ENCODE measurements around the gene TNIK.

TNIK gene

DNA sequence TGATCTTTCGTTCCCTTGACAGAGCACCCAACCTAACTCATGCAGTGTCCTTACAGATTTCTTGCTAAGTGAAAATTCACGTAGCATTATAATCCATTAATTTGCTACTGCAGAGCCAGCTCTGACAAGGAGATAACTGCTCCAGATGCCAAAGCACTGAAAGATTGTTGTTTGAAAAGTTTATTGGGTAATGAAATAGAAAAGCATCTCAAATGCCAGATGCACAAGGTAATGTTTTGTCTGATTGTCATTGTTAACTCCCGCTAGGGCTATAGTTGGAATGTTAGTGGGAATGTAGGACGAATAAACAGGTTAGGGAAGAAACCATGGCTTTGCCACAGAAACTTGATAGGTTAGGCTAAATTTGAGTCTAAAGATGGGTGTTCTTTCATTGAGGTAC is 413.4 kb downstream of the TNIK start:
- DNase-seq (ENCODE audit: low read depth, low spot score): no peak

DNA sequence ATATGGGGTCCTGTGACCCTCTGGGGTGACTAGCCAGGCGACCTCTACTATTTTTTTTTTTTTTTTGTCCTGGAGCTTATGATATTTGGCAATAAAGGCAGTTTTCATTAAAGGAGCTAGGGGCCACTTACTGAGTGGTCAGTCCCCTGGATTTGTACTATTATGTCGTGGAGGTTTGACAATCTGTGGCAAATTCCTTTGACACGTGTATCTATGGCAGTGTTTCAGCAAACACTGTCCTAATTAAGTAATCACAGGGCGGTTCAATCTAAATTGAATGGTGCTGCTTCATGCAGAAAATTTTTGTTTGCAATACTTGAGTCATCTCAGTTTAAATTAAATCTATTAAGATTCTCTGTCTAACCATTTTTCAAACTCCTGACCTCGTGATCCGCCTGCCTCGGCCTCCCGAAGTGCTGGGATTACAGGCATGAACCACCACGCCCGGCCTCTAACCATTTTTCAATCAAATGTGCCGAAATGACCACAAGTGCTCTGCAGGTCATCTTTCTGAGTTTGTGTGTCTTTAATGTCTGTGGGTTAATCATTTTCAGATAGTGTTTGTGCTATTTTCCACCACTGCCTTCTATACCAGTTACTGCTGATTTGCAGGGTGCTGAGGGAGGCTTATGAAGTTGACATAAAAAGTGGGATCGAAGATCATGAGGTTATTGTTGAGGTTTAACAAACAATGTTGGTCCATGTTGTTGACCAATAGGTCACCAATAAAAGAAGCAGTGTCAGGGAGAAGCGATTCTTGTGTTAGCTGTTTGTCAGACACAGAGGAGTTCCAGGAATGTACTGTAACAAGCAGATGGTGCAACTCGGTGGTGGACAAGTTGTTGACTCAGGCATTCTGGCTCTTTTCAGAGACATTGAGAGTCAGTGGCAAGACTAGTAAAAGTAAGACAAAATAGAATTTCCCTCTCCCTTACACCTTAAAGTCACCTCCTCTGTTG is 415.1 kb downstream of the TNIK start:
- DNase-seq (ENCODE audit: low read depth, low spot score): no peak

DNA sequence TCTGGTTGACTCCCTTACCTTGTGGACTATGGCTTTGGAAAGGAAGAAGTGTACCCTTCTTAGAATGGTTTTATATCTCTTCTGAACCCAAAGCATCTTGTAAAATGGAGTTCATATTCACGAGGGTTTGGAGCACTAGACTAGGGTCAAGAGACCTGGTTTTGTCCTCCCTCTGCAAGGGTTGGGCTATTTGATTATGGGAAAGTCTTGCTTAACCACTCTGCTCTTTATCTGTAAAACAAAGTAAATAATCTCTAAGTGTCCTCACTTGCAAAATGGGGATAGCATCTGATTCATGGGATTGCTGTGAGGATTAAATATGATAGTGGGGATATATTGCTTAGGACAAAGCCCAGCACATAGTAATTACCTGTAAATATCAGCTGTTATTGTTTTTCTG is 415.8 kb downstream of the TNIK start:
- DNase-seq (ENCODE audit: low read depth, low spot score): no peak

DNA sequence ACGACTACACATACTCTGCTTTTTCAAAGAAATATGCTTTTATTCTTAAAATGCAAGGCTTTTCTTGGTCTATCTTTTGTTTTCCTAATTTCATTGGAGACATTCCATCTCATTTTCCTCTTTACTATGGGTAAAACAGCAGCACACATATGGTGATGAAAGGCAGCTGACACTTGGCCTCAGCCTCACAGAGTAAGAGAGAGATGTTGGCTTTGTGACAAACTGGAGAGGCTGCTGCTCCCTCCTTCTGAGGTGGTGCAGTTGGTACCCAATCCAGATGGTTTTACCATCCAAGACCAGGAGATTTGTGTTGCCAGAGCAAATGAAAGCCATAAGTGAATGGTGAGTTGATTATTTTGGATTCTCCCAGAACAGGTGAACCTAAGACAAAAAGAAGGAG is 420.5 kb downstream of the TNIK start:
- no peak for DNase-seq (ENCODE audit: low read depth, low spot score)

DNA sequence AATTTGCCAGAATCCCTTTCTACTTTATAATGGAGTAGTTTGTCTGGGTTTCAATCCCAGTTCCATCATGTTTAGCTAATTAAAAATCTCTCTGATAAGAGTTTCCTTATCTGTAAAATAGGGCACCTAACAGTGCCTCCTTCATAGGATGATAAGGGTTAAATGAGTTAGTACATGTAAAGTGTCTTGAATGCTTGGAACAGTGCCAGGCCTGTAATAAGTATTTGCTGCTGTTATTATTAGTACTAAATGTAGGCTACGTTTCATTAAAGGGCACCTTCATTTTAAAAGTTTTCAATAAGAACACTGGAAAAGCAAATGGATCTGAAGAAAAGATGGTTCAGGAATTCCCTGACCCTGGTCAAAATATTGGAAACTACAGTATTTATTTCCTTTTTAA is 421.9 kb downstream of the TNIK start:
- no peak for DNase-seq (ENCODE audit: low read depth, low spot score)

DNA sequence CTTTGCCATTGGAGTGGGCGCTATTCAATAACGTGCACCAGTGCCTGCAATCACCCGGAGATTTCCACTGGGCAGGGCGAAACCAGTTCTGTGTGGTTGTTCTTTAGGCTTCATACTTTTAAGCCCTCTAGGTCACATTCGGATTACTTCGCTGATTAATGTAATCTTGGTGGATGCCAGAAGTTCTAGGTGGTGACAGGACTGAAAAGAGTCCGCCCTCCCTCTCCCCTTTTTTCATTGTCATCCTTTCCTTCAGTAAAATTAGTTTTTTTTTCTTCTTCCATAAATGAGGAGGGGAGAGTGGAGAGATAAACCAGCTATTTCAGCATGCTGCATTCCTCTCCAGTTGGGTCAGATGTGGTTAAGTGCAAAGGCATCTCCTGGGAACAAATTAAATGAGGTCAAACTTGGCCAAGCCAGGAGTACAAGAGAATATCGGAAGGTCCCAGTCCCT is 431.4 kb downstream of the TNIK start:
- no peak for DNase-seq (ENCODE audit: low read depth, low spot score)

DNA sequence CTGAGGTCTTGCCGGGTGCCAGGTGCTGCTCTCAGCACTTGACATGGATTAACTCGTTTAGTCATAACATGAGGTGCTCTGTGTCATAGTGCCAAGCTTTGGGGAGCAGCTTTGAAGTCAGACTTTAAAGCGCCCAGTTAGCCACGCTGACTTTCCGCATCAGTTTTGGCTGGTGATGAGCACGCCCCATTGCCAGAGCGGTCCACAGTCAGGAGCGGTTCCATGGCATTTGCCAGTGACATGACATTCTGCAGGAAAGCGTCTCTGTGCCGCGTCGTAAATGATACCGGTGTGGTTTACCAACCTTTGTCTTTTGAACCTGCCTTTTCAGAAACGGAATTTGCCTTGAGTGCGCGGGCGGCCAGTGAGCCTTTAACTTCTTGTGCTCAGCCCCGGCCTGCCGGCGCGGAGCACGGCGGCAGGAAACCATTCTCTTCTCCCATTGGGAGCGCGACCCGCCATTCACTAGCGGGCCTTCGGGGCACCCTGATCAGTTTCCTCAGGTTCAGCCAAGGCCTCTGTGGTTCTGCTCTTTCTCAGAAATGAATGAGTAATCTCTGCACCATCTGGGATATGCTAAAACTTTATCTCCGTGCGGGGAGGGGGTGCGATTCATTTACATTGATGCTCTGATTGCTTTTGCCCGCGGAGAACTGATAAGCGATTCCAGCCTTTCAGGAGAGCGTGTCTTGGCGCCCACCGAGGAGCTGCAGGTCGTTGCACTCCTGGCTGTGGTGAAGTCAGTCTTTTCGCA is 432.0 kb downstream of the TNIK start:
- DNase-seq (ENCODE audit: low read depth, low spot score): no peak

DNA sequence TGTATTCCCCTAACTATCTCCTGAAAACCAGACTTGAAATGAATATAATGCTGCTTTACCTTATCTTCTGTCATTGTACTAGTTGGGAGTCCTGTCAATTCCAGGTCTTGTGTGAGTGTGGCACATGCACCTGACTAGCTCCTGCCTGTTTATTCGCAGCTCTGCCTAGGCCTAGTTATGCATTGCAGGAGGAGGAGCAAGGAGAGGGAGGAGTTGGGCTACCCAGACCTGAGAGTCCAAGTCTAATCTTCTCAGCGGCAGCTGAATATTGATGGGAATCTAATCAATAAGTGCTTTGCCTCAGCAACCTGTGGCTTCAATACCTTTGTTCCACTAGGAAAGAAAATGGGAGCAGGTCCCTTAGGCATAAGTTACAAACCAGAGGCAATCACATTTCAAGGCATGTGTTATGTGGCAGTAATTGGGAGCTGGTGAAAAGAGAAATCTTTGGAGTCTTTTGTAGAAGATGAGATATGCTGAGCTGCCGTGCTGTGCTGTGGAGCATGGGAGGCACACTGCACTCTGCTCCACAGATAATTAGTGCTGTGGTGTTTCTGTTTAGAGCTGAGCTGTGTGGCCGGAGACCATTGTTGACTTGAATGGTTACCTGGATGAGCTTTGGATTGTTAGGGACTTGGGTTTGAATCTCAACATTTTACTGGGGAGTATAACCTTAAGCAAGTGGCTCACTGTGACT is 433.5 kb downstream of the TNIK start, which contains the start of gene SLC2A2:
Gene SLC2A2 (minus strand): TSS at position 124 of the 697 bp plus-strand sequence. CDS start 50 bp downstream, at position 74.
- DNase-seq (ENCODE audit: low read depth, low spot score): no peak

DNA sequence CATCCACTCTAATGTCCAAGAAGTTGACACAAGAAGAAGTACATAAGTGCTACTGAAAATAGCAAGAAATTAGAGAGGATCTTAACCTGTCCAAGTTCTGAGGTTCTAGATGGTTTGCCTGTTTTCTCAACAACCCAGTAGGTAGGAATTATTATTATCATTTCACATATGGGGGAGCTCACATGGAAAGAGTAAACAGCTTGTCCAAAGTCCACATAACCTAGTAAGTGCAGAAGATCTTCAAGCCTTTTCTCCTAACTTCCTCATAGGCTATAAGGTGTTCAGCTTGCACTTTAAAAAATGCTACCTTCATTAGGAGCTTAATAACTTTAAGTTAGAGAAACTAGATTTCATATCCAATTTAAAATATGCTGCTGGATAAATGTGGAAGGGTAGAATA is 436.6 kb downstream of the TNIK start:
- DNase-seq (ENCODE audit: low read depth, low spot score): no peak

DNA sequence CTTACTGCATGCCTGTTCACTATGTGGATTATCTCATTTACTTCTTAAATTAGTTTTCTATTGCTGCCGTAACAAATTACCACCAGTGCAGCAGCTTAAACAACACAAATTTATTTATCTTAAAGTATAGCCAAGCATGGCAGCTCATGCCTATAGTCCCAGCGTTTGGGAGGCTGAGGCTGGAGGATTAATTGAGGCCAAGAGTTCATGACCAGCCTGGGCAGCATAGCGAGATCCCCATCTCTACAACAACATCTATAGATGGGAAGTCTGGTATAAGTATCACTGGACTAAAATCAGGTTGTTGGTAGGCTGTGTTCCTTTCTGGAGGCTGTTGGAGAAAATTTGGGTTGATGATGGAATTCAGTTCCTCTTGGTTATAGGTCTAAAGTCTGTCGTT is 438.8 kb downstream of the TNIK start:
- no peak for DNase-seq (ENCODE audit: low read depth, low spot score)

DNA sequence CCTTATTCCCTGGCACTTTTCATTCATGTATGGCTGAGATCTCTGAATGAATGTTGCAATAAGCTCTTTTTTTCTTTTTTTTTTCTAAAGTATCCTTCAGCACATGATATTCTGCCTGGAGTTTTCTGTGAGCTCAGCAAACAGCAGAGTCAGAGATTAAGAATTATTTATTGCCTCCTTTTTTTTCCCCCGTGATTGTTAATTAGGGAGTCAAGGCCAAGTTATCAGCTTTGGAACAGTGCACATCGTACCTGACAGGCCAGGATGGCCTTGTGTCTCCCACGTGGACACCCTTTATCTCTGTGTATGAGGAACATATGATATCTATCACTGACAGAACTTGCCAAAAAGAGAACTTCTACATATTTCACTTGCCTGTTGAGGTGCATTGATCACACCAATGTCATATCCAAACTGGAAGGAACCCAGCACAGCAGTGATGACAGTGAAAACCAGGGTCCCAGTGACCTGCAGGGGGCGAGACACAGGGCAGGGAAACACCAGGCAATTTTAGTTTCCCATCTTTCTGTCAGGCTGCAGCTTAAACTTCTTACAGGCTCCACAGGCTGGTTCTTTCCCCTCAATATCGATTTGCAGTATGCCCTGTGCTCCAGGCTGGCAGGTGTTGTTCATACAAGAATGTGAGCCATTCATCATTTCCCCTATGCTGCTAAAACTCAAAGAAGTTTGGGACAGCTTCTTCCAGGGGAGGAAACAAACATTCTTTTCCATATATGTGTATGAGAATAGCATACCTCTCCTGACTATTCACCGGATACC is 441.9 kb downstream of the TNIK start:
- no peak for DNase-seq (ENCODE audit: low read depth, low spot score)

DNA sequence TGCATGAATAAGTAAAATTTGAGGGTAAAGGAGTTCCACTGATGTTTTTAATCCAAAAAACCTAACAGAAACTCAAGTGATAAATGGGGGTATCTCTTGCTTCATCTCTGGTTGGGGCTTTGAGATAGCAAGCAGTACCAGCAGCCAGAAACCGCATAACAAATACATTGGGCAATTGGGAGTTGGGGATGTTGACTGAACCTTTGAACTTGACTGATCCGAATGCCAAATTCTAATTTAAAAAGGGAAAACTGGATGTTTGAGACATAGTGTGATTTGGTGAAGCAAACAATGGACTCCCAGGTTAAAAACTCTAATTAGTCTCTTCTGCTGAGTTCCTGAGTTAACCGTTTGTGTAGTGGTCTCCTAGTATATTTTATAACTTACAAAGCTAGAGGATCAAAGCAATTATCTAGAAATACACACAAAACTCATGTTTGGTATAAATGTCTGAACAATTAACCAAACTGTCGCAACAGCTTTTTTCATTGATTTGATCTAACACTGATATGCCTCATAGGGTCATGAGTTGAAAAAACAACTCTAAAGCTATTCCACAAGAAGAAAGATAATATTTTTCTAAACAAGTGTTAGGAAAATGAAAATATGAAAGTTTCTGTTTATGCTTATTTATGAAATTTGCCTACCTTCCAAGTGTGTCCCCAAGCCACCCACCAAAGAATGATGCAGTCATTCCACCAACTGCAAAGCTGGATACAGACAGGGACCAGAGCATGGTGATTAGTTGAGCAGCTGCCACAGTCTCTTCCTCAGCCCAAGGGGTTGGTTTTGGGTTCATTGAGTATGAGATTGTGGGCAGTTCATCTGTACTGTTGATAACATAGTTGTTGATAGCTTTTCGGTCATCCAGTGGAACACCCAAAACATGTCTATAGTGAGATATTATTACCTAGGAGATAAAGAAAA is 446.1 kb downstream of the TNIK start:
- DNase-seq (ENCODE audit: low read depth, low spot score): no peak

DNA sequence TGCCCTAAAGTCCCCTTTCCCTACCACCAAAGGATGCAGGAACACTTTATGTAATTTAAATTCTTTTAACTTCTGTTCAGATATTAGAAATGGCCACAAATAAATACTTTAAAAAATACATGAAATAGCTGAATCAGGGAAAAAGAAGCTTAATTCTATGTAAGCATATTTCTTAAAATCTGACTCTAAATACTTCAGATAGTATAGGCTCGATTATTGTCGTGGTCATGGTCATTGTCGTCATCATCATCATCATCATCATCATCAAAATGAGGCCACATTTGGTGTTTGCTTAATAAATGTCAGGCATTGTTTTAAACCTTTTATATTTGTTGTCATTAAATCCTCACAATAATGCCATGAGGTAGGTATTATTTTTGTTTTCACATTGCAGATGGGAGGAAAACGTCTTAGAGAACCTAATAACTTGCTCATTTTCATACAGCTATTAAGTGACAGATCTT is 448.3 kb downstream of the TNIK start:
- no peak for DNase-seq (ENCODE audit: low read depth, low spot score)

Measured in activated CD4-positive, CD25-positive, alpha-beta regulatory T cell treated with anti-CD3 and anti-CD28 coated beads, Interleukin-2, amount 50 U/mL, for 16 hours (primary cell).